Activated T-cell treated with anti-CD3 and anti-CD28 coated beads, Interleukin-2, amount 50 U/mL, for 48 hours (primary cell): ENCODE results near the gene CDC34.

Experiments
- DNase-seq, 2 experiments: peaks; one replicate each; pipeline ENCODE4 v3.0.0-alpha.2; 2020

The CDC34 gene

GRCh38 chr19:589693-590395 lies 58.3 kb downstream of the CDC34 start, which contains the start of gene HCN2:
Gene HCN2, plus strand, starts transcription at chr19:589881. Its CDS starts 65 bp downstream, at chr19:589946.
- no peak for DNase-seq

- peak in 1 of 2 experiments; percentile 57 for DNase-seq
These were observed 58.8 kb downstream of the CDC34 start for GRCh38 chr19:590396-590745.

GRCh38 chr19:590750-591098 lies 59.2 kb downstream of the CDC34 start:
- no peak for DNase-seq

- DNase-seq: no peak
These were observed 59.8 kb downstream of the CDC34 start for GRCh38 chr19:591099-591958.
